Measurements from ENCODE around the gene GAREM1.
"Not testable (repeated sequence)": the region's sequence is repeated elsewhere in the genome, so short reads cannot be mapped to it uniquely, and the experiment has no call there.

GAREM1 gene

DNA sequence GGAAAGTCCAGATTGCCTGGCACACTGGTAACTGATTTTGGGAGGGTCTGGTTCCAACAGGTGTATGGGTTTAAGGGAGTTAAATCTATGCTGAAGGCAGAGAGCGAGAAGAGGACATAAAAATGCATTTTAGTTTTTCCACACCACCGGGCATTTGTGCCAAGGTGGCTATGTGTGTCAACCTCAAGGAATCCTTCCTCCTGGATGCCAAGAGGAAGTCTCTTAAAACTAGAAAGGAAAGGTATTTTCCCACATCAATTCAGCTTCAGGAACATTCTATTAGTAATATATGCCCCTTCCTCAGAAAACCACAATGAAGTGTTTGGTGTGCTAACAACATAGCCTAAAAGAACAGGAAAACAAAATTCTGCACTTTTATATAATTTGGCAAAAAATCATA, 5.4 kb upstream of the GAREM1 start:
- Histone ChIP-seq H3K4me1 (ENCODE audit: control insufficient read depth, insufficient read depth, low read length) (no peaks in the 10 kb centered on the region), H3K27ac (ENCODE audit: low read length) (no peak overlapping the region), H3K4me3 (ENCODE audit: low read length) (no peak overlapping the region), H3K36me3 (ENCODE audit: control insufficient read depth, insufficient read depth, low read length) (no peaks in the 10 kb centered on the region), H3K27me3 (ENCODE audit: control insufficient read depth, insufficient read depth, low read length) (no peaks in the 10 kb centered on the region), H3K9me3 (ENCODE audit: control insufficient read depth, insufficient read depth, low read length) (no peaks in the 10 kb centered on the region)
- no peak for DNase-seq (ENCODE audit: low read depth, low spot score)
- no CpG with 5 or more reads among the region's 2 CpGs for WGBS (ENCODE audit: insufficient coverage, insufficient read length)

DNA sequence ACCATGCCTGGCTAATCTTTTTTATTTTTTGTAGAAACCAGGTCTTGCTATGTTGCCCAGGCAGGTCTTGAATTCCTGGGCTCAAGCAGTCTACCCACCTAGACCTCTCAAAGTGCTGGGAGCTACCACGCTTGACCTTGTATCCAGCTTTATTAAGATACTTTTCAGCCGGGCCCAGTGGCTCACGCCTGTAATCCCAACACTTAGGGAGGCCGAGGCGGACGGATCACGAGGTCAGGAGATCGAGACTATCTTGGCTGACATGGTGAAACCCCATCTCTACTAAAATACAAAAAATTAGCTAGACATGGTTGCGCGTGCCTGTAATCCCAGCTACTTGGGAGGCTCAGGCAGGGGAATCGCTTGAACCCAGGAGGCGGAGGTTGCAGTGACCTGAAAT, 4.4 kb upstream of the GAREM1 start:
- H3K9me3 ChIP-seq (ENCODE audit: control insufficient read depth, insufficient read depth, low read length); H3K4me1 ChIP-seq (ENCODE audit: control insufficient read depth, insufficient read depth, low read length); H3K4me3 ChIP-seq (ENCODE audit: low read length); H3K27me3 ChIP-seq (ENCODE audit: control insufficient read depth, insufficient read depth, low read length); H3K36me3 ChIP-seq (ENCODE audit: control insufficient read depth, insufficient read depth, low read length); H3K27ac ChIP-seq (ENCODE audit: low read length); DNase-seq (ENCODE audit: low read depth, low spot score): not testable (repeated sequence)
- WGBS (ENCODE audit: insufficient coverage, insufficient read length): no CpG with 5 or more reads among the region's 12 CpGs

DNA sequence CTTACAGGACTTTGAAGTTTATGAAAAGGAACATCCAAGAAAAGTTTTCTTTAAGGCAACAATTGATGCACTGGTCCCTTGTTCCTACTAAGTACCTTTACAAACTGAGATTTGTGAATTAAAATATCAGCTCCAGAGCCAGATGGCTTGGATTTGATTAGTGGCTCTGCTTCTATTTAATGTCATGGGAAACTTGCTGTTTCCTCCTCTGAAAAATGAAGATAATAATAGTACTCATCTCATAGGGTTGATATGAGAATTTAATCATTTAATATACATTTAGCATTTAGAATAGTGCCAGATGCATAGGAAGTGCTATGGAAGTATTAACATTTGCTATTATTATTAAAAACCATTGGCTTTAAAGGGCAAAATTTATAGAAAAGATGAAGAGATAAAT, 2.6 kb upstream of the GAREM1 start:
- Histone ChIP-seq H3K27ac (ENCODE audit: low read length) (no peak overlapping the region), H3K9me3 (ENCODE audit: control insufficient read depth, insufficient read depth, low read length) (no peaks in the 10 kb centered on the region), H3K4me1 (ENCODE audit: control insufficient read depth, insufficient read depth, low read length) (peaks cover 3% of the 10 kb centered on the region), H3K36me3 (ENCODE audit: control insufficient read depth, insufficient read depth, low read length) (no peaks in the 10 kb centered on the region), H3K4me3 (ENCODE audit: low read length) (no peak overlapping the region), H3K27me3 (ENCODE audit: control insufficient read depth, insufficient read depth, low read length) (no peaks in the 10 kb centered on the region)
- DNase-seq (ENCODE audit: low read depth, low spot score): no peak

DNA sequence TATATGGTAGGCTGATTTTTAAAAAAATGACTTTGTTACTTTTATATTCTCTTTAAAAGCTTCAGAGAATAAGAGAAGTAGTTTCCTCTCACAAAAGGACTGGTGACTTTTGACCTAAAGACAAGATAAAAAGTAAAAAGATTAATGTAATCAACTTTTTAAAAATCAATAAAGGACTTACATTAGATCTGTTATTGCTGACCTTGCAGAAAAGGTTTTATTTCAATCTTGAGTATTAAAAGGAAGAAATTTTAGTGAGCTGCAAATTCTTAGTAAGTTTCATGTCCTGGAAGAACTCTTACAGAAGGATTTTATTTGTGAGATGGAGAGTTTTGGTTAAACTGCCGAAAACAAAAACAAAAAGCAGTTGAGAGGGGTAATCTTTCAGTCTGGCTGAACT, 2.2 kb upstream of the GAREM1 start:
- H3K4me3 ChIP-seq (ENCODE audit: low read length): no peak overlapping the region
- DNase-seq (ENCODE audit: low read depth, low spot score): no peak
- H3K36me3 ChIP-seq (ENCODE audit: control insufficient read depth, insufficient read depth, low read length): no peaks in the 10 kb centered on the region
- no peaks in the 10 kb centered on the region for H3K9me3 ChIP-seq (ENCODE audit: control insufficient read depth, insufficient read depth, low read length)
- WGBS (ENCODE audit: insufficient coverage, insufficient read length): no CpG with 5 or more reads among the region's 1 CpG
- no peak overlapping the region for H3K27ac ChIP-seq (ENCODE audit: low read length)
- peaks cover 3% of the 10 kb centered on the region for H3K4me1 ChIP-seq (ENCODE audit: control insufficient read depth, insufficient read depth, low read length)
- H3K27me3 ChIP-seq (ENCODE audit: control insufficient read depth, insufficient read depth, low read length): no peaks in the 10 kb centered on the region

DNA sequence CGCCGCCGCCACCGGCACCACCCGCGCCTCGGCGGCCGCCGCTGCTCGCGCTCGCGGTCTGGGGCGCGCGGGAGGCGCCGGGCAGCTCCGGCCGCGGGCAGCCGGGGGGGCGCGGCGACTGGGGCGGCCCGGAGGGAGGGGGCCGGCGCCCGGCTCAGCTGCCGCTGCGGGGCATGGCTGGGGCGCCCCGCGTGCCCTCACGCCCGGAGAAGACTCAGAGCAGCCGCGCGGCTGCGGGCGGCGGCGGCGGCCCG, 295 bp downstream of the GAREM1 start:
- peaks cover 6% of the 10 kb centered on the region for H3K4me1 ChIP-seq (ENCODE audit: control insufficient read depth, insufficient read depth, low read length)
- WGBS (ENCODE audit: insufficient coverage, insufficient read length): no CpG with 5 or more reads among the region's 47 CpGs
- no peaks in the 10 kb centered on the region for H3K9me3 ChIP-seq (ENCODE audit: control insufficient read depth, insufficient read depth, low read length)
- H3K27me3 ChIP-seq (ENCODE audit: control insufficient read depth, insufficient read depth, low read length): no peaks in the 10 kb centered on the region
- H3K36me3 ChIP-seq (ENCODE audit: control insufficient read depth, insufficient read depth, low read length): no peaks in the 10 kb centered on the region
- H3K4me3 ChIP-seq (ENCODE audit: low read length): peak overlapping the region; percentile 81; the same call in 1 of the 2 replicates
- no peak overlapping the region for H3K27ac ChIP-seq (ENCODE audit: low read length)
- DNase-seq (ENCODE audit: low read depth, low spot score): no peak

DNA sequence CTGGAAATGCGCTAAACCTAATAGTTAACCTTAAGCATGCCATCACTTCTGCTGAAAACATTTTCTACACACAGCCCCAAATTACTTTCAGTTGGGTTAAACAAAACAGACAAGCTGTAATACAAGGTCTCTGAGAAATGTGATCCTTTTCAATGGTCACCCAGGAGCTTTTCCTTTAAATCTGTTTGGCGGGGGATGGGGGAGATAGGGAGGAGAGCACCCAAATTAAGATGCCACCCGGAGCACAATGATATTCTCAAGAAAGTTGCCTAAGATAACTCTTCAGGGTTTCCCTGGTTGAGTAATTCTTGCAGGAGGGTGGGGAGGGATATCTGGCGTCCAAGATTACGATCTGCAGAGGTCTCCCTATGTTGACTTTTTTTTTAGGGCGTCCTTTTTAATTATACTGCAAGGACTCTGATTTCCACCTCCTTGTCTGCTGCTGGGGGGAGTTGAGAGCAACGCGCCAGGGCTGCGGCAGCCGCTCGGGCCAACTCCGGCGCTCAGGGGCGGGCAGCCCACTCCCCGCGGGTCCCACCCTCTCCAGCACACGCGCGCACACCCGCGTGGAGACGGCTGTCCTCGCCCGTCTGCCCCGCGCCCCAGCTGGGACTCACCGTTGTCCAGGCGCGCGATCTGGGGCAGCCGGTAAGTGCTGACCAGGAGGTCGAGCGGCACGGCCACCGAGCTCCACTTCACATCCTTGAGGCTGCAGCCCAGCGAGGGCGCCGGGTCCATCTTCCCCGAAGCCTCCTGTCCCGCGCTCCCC, 807 bp downstream of the GAREM1 start:
- Histone ChIP-seq H3K27me3 (ENCODE audit: control insufficient read depth, insufficient read depth, low read length) (no peaks in the 10 kb centered on the region), H3K4me1 (ENCODE audit: control insufficient read depth, insufficient read depth, low read length) (peaks cover 7% of the 10 kb centered on the region), H3K4me3 (ENCODE audit: low read length) (peak overlapping the region; percentile 81), H3K9me3 (ENCODE audit: control insufficient read depth, insufficient read depth, low read length) (no peaks in the 10 kb centered on the region), H3K27ac (ENCODE audit: low read length) (no peak overlapping the region), H3K36me3 (ENCODE audit: control insufficient read depth, insufficient read depth, low read length) (no peaks in the 10 kb centered on the region)
- DNase-seq (ENCODE audit: low read depth, low spot score): no peak
- WGBS (ENCODE audit: insufficient coverage, insufficient read length): no CpG with 5 or more reads among the region's 41 CpGs

DNA sequence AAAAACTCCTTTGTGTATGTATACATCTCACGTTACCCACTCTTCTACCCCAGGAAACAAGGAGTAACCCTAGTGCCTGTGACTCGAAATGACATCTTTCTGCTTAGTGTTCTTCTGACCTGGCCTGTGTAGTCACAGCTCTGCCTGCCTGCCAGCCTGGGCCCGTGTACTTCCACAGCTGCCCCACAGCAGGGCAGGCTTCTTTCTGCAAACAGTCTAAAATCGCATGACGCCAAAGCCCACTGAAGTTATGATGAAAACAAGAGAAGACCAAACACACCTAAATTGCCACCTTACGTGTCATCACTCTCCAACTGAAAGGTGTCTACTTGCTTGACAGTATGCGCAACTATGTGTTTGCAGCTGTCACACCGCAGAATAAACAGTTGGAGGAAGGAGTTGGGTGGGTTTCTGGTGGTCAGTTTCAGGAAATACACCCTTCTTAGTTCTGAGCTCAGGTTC, 1.5 kb downstream of the GAREM1 start:
- no peak for DNase-seq (ENCODE audit: low read depth, low spot score)
- H3K4me1 ChIP-seq (ENCODE audit: control insufficient read depth, insufficient read depth, low read length): peaks cover 7% of the 10 kb centered on the region
- no peaks in the 10 kb centered on the region for H3K27me3 ChIP-seq (ENCODE audit: control insufficient read depth, insufficient read depth, low read length)
- no peak overlapping the region; the same call in 1 of the 2 replicates for H3K4me3 ChIP-seq (ENCODE audit: low read length)
- no CpG with 5 or more reads among the region's 8 CpGs for WGBS (ENCODE audit: insufficient coverage, insufficient read length)
- no peak overlapping the region for H3K27ac ChIP-seq (ENCODE audit: low read length)
- H3K9me3 ChIP-seq (ENCODE audit: control insufficient read depth, insufficient read depth, low read length): no peaks in the 10 kb centered on the region
- H3K36me3 ChIP-seq (ENCODE audit: control insufficient read depth, insufficient read depth, low read length): no peaks in the 10 kb centered on the region

DNA sequence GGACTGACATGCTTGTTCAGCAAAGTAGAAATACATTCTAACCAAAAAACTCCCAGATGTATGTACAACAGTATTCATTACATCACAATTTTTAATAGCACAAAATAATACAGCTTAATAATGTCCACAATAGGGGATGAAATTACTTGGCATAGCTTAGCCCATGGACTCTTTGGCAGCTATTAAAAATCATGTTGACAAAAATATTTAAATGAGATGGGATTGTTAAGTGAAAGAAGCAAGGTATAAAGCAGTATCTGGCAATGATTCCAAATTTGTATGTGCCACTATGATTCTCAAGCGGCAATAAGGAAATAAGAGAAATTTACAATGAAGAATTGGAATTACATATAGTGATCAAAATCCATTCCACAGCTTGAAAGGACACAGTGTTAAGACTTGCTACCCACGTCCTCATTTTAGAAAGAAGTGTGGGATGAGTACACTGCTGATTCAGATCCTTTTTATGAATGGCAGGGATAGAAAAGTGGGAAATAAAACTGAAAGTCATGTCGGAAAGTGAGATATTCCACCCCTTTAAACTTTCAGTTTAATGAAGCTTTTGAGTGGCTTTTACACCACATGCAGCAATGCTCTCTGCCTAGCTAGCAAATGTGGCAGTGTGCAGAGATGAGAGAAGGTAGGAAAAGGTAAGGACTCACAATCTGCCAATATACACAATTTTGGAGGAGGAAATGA, 2.4 kb downstream of the GAREM1 start:
- no peaks in the 10 kb centered on the region for H3K9me3 ChIP-seq (ENCODE audit: control insufficient read depth, insufficient read depth, low read length)
- WGBS (ENCODE audit: insufficient coverage, insufficient read length): no CpG with 5 or more reads among the region's 3 CpGs
- H3K4me1 ChIP-seq (ENCODE audit: control insufficient read depth, insufficient read depth, low read length): peaks cover 7% of the 10 kb centered on the region
- H3K4me3 ChIP-seq (ENCODE audit: low read length): no peak overlapping the region
- DNase-seq (ENCODE audit: low read depth, low spot score): no peak
- H3K27me3 ChIP-seq (ENCODE audit: control insufficient read depth, insufficient read depth, low read length): no peaks in the 10 kb centered on the region
- H3K27ac ChIP-seq (ENCODE audit: low read length): no peak overlapping the region
- no peaks in the 10 kb centered on the region for H3K36me3 ChIP-seq (ENCODE audit: control insufficient read depth, insufficient read depth, low read length)

DNA sequence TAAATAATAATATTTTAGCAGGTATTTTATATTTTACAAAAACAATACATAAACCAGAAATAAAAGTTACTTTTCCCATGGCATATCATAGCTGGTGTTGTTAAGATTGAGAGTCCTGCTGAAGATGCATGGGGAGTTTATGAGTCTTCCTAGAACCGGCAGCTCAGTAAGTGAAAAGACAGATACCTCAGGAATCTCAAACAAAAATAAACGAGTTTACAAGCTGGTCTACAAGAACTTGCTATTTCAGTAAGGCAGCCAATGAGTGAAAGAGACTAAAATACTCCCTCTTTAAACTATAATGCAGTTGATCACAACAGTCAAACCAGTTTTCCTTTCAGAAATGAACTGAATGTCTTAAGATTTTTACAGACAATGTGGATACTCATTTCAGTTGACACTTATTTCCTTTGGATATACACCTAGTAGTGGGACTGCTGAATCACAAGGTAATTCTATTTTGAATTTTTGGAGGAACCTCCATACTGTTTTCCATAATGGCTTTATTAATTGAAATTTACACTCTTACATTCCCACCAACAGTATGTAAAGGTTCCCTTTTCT, 8.9 kb downstream of the GAREM1 start:
- Histone ChIP-seq H3K4me1 (ENCODE audit: control insufficient read depth, insufficient read depth, low read length) (peaks cover 6% of the 10 kb centered on the region; the same call in 1 of the 2 replicates), H3K4me3 (ENCODE audit: low read length) (no peak overlapping the region), H3K27me3 (ENCODE audit: control insufficient read depth, insufficient read depth, low read length) (no peaks in the 10 kb centered on the region), H3K27ac (ENCODE audit: low read length) (no peak overlapping the region), H3K9me3 (ENCODE audit: control insufficient read depth, insufficient read depth, low read length) (no peaks in the 10 kb centered on the region), H3K36me3 (ENCODE audit: control insufficient read depth, insufficient read depth, low read length) (no peaks in the 10 kb centered on the region; the same call in 1 of the 2 replicates)
- no peak for DNase-seq (ENCODE audit: low read depth, low spot score)
- no CpG with 5 or more reads among the region's 2 CpGs for WGBS (ENCODE audit: insufficient coverage, insufficient read length)

DNA sequence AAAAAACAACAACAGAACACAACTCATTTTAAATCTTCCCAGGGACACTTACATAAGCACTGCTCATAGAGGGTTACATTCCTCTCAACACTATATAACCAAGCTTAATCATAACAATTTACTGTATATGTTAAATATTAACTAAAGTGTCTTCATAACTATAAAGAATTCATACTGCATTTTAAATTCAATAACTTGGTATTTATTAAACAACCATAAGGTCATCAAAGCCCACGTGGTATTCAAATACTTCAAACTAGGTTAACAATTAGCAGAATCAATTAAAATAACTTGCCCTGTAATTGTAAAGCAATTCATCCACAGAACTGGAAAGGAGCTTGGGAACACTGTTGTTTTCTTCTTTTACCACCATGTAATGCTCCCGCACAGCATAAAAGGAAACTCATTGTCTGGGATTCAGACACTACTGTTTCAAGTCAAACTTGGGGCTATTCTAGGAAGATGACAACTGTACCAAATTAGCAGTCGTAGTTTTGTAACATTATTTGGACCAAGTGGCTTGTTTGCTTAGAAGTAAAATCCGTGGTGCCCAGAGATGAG, 10.4 kb downstream of the GAREM1 start:
- H3K4me1 ChIP-seq (ENCODE audit: control insufficient read depth, insufficient read depth, low read length): peaks cover 2% of the 10 kb centered on the region; the same call in 1 of the 2 replicates
- H3K4me3 ChIP-seq (ENCODE audit: low read length): no peak overlapping the region
- no CpG with 5 or more reads among the region's 4 CpGs for WGBS (ENCODE audit: insufficient coverage, insufficient read length)
- no peaks in the 10 kb centered on the region; the same call in 1 of the 2 replicates for H3K36me3 ChIP-seq (ENCODE audit: control insufficient read depth, insufficient read depth, low read length)
- H3K27me3 ChIP-seq (ENCODE audit: control insufficient read depth, insufficient read depth, low read length): no peaks in the 10 kb centered on the region
- DNase-seq (ENCODE audit: low read depth, low spot score): no peak
- no peaks in the 10 kb centered on the region for H3K9me3 ChIP-seq (ENCODE audit: control insufficient read depth, insufficient read depth, low read length)
- no peak overlapping the region for H3K27ac ChIP-seq (ENCODE audit: low read length)

Data from iPS DF 6.9 (cell line).